Measurements from ENCODE around the gene LAYN. TPM values are rescaled to one million over a fixed set of nuclear protein-coding genes. Genes with fewer than 3 reads are reported as not detected.

The LAYN gene
- polyA plus RNA-seq, 1 experiment = 302 TPM

- Histone ChIP-seq H3K36me3 (ENCODE audit: control insufficient read depth, insufficient read depth, low read length) (no peaks in the 10 kb centered on the region), H3K4me3 (ENCODE audit: low read depth, low read length) (no peak overlapping the region), H3K27me3 (ENCODE audit: control insufficient read depth, insufficient read depth, low read length) (no peaks in the 10 kb centered on the region)
- ChIA-PET CTCF (interaction anchor here (0.6 to 0.8 kb wide), 2 partner anchors 16 to 69 kb away, joined by 3 to 4 read pairs; no protein-coding TSS in a partner anchor), POLR2A (no interaction called here)
- no peak for TF ChIP-seq CTCF (IDR thresholded peaks at IDR 0.05; ENCODE audit: insufficient read depth, low read depth, low read length)
- no peak for DNase-seq (ENCODE audit: low read depth)
Observed at GRCh38 chr11:111523343-111523742, 17.2 kb upstream of the LAYN start.

- H3K27me3 ChIP-seq (ENCODE audit: control insufficient read depth, insufficient read depth, low read length) = no peaks in the 10 kb centered on the region
- no peaks in the 10 kb centered on the region for H3K36me3 ChIP-seq (ENCODE audit: control insufficient read depth, insufficient read depth, low read length)
- ChIA-PET POLR2A (no interaction called here), CTCF (interaction anchor here (0.8 kb wide), 1 partner anchor 70 kb away, joined by 4 read pairs; no protein-coding TSS in a partner anchor)
- no peak for TF ChIP-seq CTCF (IDR thresholded peaks at IDR 0.05; ENCODE audit: insufficient read depth, low read depth, low read length)
- DNase-seq (ENCODE audit: low read depth) = no peak
- no peak overlapping the region for H3K4me3 ChIP-seq (ENCODE audit: low read depth, low read length)
Observed at GRCh38 chr11:111524056-111524455, 16.5 kb upstream of the LAYN start.

- H3K27me3 ChIP-seq (ENCODE audit: control insufficient read depth, insufficient read depth, low read length) = no peaks in the 10 kb centered on the region
- CTCF ChIA-PET = no interaction called here
- POLR2A ChIA-PET = no interaction called here
- DNase-seq (ENCODE audit: low read depth) = no peak
- no peak overlapping the region for H3K4me3 ChIP-seq (ENCODE audit: low read depth, low read length)
- H3K36me3 ChIP-seq (ENCODE audit: control insufficient read depth, insufficient read depth, low read length) = no peaks in the 10 kb centered on the region
- TF ChIP-seq CTCF (IDR thresholded peaks at IDR 0.05; ENCODE audit: insufficient read depth, low read depth, low read length) = no peak
Observed at GRCh38 chr11:111525456-111525855, 15.1 kb upstream of the LAYN start.

- ChIA-PET CTCF (interaction anchor here (0.9 kb wide), 1 partner anchor 13 kb away, joined by 3 read pairs; no protein-coding TSS in a partner anchor), POLR2A (no interaction called here)
- Histone ChIP-seq H3K4me3 (ENCODE audit: low read depth, low read length) (no peak overlapping the region), H3K27me3 (ENCODE audit: control insufficient read depth, insufficient read depth, low read length) (no peaks in the 10 kb centered on the region), H3K36me3 (ENCODE audit: control insufficient read depth, insufficient read depth, low read length) (no peaks in the 10 kb centered on the region)
- no peak for DNase-seq (ENCODE audit: low read depth)
- no peak for TF ChIP-seq CTCF (IDR thresholded peaks at IDR 0.05; ENCODE audit: insufficient read depth, low read depth, low read length)
Observed at GRCh38 chr11:111526501-111526900, 14.0 kb upstream of the LAYN start.

- H3K36me3 ChIP-seq (ENCODE audit: control insufficient read depth, insufficient read depth, low read length) = no peaks in the 10 kb centered on the region
- no peak for TF ChIP-seq CTCF (IDR thresholded peaks at IDR 0.05; ENCODE audit: insufficient read depth, low read depth, low read length)
- CTCF ChIA-PET = no interaction called here
Observed at GRCh38 chr11:111527279-111527678, 13.2 kb upstream of the LAYN start.

More at GRCh38 chr11:111527279-111527678, 13.2 kb upstream of the LAYN start:
- Histone ChIP-seq H3K27me3 (ENCODE audit: control insufficient read depth, insufficient read depth, low read length) (no peaks in the 10 kb centered on the region), H3K4me3 (ENCODE audit: low read depth, low read length) (no peak overlapping the region)
- POLR2A ChIA-PET = no interaction called here
- no peak for DNase-seq (ENCODE audit: low read depth)
